GM12865 (cell line): Measurements from ENCODE around the gene CDC42BPA.

Experiments used
- DNase-seq: peaks from one replicate; pipeline ENCODE4 v3.0.0; 2010; ENCODE audit warnings: low read depth
- H3K4me3 ChIP-seq: 2 replicates; pipeline ENCODE4 v1.5.1; 2011; ENCODE audit warnings: mild to moderate bottlenecking, low read depth, low read length, control low read depth
- TF ChIP-seq, protein P1 (sequence below): IDR thresholded peaks from 2 replicates; pipeline ENCODE4 v1.5.1; 2011; ENCODE audit warnings: low read length, control low read depth, low read depth, inconsistent platforms; ENCODE audit not compliant: insufficient read depth; ENCODE audit errors: missing control alignments

The CDC42BPA gene

GRCh38 chr1:227169343-227169742, 148.9 kb downstream of the CDC42BPA start:
- TF ChIP-seq, protein P1, sequence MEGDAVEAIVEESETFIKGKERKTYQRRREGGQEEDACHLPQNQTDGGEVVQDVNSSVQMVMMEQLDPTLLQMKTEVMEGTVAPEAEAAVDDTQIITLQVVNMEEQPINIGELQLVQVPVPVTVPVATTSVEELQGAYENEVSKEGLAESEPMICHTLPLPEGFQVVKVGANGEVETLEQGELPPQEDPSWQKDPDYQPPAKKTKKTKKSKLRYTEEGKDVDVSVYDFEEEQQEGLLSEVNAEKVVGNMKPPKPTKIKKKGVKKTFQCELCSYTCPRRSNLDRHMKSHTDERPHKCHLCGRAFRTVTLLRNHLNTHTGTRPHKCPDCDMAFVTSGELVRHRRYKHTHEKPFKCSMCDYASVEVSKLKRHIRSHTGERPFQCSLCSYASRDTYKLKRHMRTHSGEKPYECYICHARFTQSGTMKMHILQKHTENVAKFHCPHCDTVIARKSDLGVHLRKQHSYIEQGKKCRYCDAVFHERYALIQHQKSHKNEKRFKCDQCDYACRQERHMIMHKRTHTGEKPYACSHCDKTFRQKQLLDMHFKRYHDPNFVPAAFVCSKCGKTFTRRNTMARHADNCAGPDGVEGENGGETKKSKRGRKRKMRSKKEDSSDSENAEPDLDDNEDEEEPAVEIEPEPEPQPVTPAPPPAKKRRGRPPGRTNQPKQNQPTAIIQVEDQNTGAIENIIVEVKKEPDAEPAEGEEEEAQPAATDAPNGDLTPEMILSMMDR: no peak
- DNase-seq: no peak
- H3K4me3 ChIP-seq: no peak overlapping the region

GRCh38 chr1:227167276-227168101, 150.8 kb downstream of the CDC42BPA start:
- no peak for DNase-seq
- TF ChIP-seq, protein P1: no peak
- no peak overlapping the region for H3K4me3 ChIP-seq

GRCh38 chr1:227166559-227166958, 151.7 kb downstream of the CDC42BPA start:
- no peak overlapping the region for H3K4me3 ChIP-seq
- TF ChIP-seq, protein P1: no peak
- no peak for DNase-seq

GRCh38 chr1:227161470-227161869, 156.8 kb downstream of the CDC42BPA start:
- no peak overlapping the region for H3K4me3 ChIP-seq
- no peak for DNase-seq
- TF ChIP-seq, protein P1: no peak

GRCh38 chr1:227156520-227156919, 161.8 kb downstream of the CDC42BPA start:
- DNase-seq: no peak
- TF ChIP-seq, protein P1: no peak
- no peak overlapping the region for H3K4me3 ChIP-seq

GRCh38 chr1:227155688-227156087, 162.6 kb downstream of the CDC42BPA start:
- DNase-seq: no peak
- TF ChIP-seq, protein P1: no peak
- H3K4me3 ChIP-seq: no peak overlapping the region

DNA sequence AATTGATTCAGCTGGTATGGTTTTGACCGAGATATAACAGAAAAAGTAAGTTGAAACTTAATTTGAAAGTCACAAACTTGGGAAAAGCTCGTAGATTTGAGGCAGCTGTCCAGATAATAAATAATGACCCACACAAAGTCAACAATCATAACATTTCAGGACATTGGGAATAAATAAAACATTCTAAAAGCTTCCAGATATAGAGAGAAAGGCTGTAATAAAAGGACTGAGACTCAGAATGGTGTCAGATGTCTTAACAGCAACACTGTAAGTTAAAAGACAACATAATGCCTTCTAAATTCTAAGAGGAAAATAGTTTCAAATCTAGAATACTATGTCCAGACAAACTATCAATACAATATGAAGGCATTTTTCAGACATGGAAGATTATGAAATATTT, 163.3 kb downstream of the CDC42BPA start:
- H3K4me3 ChIP-seq: no peak overlapping the region
- no peak for DNase-seq
- TF ChIP-seq, protein P1: no peak
